GM19324 (cell line): ENCODE results near the gene PSMD8.

Source experiments
- ATAC-seq: cut with Tn5 transposase; IDR thresholded peaks from one replicate; pipeline ENCODE4 v1.9.1; 2021; ENCODE audit warnings: mild to moderate bottlenecking, moderate library complexity; ENCODE audit not compliant: unreplicated experiment, low FRiP score

PSMD8 gene

DNA sequence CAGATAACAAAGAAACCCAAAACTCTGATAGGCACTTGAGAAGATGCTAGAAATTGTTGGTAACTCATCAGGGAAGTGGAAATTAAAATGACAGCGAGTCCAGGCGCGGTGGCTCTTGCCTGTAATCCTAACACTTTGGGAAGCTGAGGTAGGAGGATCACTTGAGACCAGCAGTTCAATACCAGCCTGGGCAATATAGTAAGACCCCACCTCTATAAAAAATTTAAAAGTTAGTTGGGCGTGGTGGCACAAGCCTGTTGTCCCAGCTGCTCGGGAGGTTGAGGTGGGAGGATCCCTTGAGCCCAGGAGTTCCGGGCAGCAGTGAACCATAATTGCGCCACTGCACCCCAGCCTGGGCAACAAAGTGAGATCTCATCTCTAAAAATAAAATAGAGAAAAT lies 56.6 kb downstream of the PSMD8 start:
- ATAC-seq = no peak

DNA sequence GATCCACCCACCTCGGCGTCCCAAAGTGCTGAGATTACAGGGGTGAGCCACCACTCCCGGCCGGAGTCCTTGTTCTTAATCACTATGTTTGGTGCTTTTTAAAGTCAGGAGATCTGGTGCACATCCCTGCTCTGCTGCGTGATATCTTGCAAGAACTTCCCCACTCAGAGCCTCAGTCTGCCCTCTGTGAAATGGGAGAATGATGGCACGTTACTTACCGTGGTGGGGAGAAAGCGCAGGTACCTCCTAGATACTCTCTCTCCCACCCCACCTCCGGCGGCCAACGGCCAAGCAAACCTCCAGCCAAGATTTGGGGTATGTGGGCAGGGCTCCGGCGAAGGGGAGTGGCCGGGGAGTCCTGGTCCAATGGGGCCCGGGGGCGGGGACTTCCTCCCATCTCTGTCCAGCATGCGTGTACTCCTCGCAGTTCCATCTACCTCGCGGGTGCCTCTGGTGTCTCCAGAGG lies 58.9 kb downstream of the PSMD8 start, which contains the start of gene RYR1:
TSS of gene RYR1 (plus strand) at position 424 of the 466 bp plus-strand sequence. CDS start 139 bp downstream, outside the sequence.
- no peak for ATAC-seq
